ENCODE measurements around the gene NOC4L.

DNA sequence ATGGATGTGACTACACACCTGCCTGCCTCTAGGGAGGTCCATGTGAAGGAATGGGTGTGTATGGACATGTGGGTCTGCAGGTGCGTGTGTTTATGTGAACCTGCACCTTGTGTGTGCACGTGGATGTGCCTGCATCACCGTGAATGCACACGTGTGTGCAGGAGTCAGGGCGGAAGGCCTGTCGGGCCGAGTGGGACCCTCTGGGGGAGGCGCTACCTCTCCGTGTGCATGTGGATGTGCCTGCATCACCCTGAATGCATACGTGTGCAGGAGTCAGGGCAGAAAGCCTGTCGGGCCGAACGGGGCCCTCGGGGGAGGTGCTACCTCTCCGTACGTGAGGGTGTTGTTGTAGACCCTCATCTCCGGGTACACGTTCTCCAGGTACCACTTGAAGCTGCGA is 56.5 kb downstream of the NOC4L start:
- TF ChIP-seq, protein P1, sequence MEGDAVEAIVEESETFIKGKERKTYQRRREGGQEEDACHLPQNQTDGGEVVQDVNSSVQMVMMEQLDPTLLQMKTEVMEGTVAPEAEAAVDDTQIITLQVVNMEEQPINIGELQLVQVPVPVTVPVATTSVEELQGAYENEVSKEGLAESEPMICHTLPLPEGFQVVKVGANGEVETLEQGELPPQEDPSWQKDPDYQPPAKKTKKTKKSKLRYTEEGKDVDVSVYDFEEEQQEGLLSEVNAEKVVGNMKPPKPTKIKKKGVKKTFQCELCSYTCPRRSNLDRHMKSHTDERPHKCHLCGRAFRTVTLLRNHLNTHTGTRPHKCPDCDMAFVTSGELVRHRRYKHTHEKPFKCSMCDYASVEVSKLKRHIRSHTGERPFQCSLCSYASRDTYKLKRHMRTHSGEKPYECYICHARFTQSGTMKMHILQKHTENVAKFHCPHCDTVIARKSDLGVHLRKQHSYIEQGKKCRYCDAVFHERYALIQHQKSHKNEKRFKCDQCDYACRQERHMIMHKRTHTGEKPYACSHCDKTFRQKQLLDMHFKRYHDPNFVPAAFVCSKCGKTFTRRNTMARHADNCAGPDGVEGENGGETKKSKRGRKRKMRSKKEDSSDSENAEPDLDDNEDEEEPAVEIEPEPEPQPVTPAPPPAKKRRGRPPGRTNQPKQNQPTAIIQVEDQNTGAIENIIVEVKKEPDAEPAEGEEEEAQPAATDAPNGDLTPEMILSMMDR (IDR thresholded peaks at IDR 0.05; ENCODE audit: insufficient read depth, low read depth, low read length) = no peak
- TF ChIP-seq EZH2 (IDR thresholded peaks at IDR 0.05; ENCODE audit: insufficient read depth, low read length) = no peak
